ENCODE measurements around the gene NELFA.

Gene NELFA

GRCh38 chr4:1981251-1982058 is 27.3 kb downstream of the NELFA start:
- no peak for DNase-seq

DNA sequence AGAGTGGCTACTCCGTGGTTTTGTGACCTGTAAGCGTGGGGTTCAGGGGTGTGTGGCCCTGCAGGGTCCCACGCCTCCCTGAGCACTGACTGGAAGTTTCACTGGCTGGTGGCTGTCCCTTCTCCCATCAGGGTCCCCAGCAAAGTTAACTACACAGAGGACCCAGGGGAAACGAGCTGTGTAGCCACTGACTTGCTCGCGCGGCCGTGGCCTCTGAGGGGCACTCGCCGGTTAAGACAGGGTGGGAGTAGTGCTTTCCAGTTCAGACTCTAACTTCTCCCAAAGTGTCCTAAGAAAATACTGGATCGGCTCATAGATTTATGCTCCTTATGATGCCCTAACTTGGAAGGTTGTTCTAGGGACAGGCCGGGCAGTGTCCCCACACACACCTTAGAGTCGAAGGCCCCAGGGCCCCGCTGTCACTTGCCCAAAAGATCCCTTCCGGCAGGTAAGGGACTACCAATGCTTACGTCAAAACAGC is 28.2 kb downstream of the NELFA start:
- no peak for DNase-seq

GRCh38 chr4:1979477-1980196 is 29.1 kb downstream of the NELFA start:
- DNase-seq = no peak

- no peak for DNase-seq
Observed at GRCh38 chr4:1978741-1979476, 29.9 kb downstream of the NELFA start.

GRCh38 chr4:1978226-1978625 is 30.5 kb downstream of the NELFA start:
- DNase-seq = no peak

DNA sequence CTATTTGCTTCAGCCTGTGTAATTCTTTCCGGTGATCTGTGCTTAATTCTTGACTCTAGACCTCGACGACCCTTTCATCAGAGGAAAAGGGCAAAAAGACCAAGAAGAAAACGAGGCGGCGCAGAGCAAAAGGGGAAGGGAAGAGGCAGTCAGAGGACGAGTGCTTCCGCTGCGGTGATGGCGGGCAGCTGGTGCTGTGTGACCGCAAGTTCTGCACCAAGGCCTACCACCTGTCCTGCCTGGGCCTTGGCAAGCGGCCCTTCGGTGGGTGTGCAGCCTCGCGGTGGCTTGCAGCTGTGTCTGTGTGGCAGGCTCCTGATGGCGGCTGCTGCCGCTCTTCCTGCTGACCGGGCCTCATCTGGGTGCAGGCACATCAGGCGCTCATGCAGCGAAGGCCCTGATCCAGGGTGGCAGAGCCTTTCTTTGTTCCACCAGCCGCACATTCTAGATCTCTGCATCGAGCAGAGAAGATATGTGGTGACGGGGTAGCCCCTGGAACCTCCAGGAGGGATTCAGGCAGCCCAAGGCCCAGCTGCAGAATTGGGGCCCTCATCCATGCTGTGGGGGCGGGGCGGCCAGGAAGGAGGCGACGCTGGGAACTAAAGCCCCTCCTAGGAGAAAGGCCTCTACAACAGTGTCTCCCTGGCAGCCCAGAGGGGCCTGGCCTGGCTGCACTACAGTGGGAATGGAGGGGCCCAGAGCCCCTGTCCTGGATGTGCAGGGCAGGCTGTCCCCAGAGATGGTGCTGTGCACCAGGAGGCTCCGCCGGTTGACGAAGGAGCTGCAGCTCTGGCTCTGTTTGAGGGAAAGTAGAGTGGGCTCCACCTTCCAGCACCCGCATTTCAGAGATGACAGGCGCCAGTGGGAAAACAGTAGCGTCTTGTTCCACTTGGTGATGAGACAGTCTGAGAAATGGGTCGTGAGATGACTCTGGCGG is 32.1 kb downstream of the NELFA start:
- no peak for DNase-seq

DNA sequence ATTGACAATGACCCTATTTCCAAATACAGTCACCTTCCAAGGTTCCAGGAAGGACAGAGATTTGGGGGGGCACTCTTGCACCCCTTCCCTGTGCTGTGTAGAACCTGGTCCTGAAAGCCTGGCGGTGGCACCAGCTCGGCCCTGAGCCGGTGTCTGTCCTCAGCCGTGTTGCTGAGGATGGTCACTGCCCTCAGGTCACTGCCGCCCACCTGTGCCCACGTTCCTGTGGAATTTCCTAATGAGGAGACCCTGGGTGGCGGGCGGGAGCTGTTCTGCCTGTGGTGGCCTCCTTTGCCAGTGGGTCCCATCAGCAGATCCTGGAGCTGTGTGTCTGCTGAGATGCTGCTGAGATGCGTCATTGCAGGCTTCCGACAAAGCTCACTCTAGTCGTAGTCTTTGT is 32.9 kb downstream of the NELFA start:
- DNase-seq = no peak

- no peak for DNase-seq
Observed at GRCh38 chr4:1975391-1975801, 33.4 kb downstream of the NELFA start.

GRCh38 chr4:1974840-1975239 is 33.9 kb downstream of the NELFA start:
- no peak for DNase-seq

DNA sequence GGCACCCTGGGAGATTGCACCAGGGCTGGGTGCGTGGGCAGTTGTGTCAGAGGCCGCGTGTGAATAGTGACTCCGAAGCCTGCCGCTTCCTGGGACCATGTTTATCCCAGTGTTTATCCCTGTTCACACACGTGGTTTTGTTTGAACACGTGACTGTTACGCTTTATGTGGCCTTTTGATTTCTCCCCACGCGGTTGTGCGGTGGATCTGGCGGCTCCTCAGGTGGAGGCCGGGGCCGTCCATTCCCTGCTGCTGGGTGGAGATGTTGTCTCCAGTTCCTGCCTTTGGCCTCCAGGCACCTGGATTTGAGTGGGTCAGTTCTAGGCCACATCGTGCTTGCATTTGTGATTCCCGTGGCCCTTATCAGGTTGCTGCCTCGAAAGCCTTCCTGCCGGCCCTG is 35.1 kb downstream of the NELFA start:
- no peak for DNase-seq

DNA sequence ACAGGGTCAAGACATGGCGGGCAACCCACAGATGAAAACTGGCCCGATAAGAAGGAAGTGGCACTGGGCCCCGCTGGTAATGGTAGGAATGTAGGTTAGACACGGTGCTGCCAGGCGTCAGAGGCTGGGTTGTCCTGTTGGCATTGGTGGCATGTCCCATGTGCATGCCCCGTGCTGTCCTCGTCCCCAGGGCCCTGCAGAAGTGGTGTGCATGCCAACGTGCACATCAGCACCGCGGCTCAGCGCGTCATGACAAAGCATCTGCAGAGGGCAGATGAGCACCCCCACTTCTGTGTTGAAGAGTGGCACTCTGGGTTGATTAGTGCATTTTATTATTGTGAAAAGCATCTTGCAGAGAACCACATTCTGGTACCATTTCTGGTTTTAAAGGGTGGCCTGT is 35.6 kb downstream of the NELFA start:
- DNase-seq = no peak

- DNase-seq = no peak
Observed at GRCh38 chr4:1972414-1972813, 36.4 kb downstream of the NELFA start.

- no peak for DNase-seq
Observed at GRCh38 chr4:1971456-1972200, 37.1 kb downstream of the NELFA start.

- DNase-seq = no peak
Observed at GRCh38 chr4:1970926-1971325, 37.8 kb downstream of the NELFA start.

DNA sequence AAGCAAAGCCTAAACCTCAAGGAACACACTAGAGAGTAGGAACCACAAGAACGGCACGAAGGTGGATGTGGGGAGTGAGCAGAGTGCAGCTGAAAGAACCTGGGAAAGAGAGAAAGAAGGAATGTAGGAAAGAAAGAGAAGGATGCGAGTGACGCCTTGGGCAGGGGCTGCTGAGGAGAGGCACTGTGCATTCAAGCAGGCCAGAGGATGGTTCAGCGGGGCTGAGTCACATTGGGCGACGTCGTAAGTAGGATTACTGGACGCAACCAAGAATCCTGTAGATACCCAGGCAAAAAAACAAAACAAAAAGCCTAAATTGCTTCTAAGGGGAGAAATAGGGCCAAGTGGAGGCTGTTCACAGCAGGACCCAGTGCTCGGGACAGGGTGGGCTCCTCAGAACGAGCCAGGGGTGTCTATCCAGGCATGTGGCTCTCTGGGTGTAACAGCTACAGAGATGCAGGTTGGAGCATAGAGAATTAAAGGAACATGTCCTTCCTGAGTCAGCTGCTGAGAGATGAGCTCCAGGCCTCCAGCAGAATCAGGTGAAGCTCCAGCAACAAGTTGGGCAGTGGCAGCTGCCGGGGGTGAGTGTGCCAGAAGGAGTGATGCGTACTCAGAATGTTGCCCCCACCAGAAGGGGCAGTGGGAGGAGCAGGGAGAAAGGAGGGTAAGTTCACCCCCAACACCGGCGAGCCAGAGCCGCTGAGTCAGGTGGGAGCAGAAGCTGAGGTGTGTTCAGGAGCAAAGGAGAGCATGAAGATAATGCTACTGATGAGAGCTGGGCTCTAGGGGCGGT is 38.6 kb downstream of the NELFA start:
- DNase-seq = no peak

- no peak for DNase-seq
Observed at GRCh38 chr4:1968686-1969295, 40.0 kb downstream of the NELFA start.

DNA sequence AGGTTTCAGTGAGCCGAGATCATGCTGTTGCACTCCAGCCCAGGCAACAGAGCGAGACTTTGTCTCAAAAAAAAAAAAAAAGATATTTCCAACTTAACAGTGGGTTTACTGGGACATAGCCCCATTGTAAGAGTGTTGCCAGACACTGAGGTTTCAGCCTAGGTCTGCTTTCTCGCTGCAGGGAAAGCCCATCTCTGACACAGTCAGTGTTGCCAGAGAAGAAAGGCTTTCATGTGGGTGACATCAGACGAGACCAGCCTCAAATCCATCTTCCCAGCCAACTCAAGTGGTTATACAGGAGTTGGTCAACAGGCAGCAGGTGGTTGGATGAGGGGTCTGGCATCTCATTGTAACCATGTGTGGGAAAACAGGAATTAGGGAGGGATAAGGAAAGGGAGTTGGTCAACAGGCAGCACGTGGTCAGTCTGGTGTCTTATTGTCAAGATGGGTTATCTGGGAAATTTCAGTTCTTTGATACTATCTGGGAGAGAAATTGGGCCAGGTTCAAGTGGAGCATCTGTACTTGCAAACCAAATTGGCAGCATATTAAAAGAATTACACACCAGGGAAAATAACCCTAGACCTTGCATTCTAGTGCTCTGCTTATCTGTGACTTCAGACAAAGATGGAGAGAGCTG is 41.1 kb downstream of the NELFA start:
- no peak for DNase-seq

GRCh38 chr4:1964971-1965370 is 43.8 kb downstream of the NELFA start:
- DNase-seq = no peak

DNA sequence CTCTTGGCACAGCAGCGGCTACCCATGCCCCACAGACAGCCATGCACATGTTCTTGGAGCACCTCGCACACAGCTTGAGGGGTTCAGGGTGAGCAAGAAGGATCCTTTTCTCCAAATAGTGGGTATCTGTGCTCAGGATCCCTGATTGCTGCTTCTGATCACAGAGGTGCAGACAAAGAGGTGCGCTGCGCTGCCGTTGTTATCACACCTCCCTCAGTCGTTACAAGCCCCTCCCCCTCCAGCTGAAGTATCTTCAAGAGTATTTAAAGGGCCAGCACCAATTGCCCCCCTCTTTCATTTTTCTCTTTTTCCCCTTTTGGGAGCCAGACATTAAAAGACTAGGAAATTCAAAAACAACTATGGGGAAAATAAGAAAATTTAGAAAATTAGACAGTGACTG is 44.3 kb downstream of the NELFA start:
- no peak for DNase-seq

DNA sequence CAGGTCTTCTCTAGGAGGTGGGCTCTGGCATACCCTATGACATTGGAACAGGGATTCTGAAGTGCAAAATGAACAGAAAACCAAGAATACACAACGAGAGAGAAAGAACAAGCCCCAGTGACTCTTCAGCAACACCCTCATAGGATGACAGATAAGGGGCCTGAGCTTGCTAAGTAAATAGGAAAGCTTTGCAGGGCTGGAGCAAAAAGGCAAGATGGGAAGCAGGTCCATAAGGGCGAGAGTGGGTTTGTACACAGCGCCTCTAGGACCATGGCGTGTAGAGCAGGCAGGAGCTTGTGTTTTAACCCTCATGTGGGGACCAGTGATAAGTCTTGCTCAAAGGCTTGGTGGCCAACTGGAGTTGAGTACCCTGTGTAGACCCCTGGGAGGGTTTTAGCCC is 45.8 kb downstream of the NELFA start:
- DNase-seq = no peak
